ENCODE data around the gene HPN. TPM values are rescaled to one million over a fixed set of nuclear protein-coding genes. Genes with fewer than 3 reads are reported as not detected.

Gene HPN
- polyA plus RNA-seq, 5 donors, result 21.3 to 48.5 (median 32.1) TPM

DNA sequence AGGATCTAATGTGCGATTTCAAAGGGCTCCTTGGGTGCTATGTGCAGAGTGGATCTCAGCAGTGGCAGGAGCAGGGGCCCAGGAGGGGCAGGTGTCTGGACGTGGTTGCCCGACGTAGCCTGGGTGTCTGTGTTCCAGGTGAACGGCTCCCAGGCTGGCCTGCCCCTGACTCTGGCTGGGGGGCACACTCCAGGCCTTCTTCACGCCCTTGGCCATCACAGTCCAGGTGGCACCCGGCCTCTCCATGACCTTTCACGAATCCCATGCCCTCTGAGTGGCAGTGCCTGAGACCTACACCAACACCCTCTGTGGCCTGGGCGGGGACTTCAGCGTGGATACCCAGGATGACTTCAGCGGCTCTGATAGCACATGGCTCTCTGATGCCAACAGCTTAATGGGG is 62.8 kb downstream of the HPN start:
- no peak for DNase-seq

DNA sequence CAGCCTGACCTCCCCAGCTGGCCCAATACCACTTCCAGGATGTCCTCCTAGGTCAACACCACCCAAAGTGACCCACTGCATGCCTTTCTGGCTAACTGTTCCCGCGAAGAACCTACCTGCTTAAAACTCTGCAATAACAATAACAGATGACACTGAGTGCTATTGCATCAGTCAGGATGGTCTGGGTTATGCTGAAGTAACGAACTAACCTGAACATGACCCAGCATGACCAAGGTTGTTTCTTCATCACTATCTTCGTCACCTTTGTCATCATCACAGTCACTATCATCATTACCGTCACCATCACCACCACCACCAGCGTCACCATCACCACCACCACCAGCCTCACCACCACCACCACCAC is 63.5 kb downstream of the HPN start:
- DNase-seq, result no peak

DNA sequence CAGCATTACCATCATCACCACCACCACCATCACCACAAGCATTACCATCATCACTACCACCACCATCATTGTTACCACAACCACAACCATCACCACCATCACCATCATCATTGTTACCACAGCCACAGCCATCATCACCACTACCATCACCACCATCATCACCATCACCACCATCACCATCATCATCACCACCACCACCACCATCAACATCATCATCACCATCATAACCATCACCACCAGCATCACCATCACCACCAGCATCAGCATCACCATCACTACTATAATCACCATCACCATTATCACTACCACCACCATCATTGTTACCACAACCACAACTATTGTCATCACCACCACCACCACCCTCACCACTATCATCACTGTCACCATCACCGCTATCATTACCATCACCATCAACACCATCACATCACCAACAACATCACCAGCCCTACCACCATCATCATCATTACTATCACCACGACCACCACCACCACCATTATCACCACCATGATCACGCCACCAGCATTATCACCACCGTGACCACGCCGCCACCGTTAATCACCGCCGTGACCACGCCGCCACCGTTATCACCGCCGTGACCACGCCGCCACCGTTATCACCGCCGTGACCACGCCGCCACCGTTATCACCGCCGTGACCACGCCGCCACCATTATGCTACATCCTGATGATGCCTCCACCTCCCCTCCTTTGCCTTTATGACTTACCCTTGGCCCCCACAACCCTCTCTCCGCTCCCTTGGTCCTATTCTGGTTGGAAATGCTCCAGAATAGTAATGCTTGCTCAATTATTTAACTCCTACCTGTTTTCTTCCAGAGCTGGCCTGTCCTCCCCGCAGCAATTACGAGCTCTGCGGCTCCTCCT is 64.1 kb downstream of the HPN start:
- no peak for DNase-seq

DNA sequence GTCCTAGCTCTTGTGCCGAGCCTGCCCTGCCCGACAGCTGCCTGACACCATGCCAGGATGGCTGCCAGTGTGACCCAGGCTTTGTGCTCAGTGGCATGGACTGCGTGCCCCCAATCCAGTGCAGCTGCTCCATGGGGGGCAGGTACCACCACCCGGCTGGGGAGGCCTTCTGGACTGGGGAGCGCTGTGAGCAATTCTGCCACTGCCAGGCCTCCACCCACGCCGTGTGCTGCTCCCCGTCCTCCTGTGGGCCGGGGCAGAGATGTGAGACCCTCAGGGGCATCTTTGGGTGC is 64.7 kb downstream of the HPN start:
- DNase-seq, result no peak

DNA sequence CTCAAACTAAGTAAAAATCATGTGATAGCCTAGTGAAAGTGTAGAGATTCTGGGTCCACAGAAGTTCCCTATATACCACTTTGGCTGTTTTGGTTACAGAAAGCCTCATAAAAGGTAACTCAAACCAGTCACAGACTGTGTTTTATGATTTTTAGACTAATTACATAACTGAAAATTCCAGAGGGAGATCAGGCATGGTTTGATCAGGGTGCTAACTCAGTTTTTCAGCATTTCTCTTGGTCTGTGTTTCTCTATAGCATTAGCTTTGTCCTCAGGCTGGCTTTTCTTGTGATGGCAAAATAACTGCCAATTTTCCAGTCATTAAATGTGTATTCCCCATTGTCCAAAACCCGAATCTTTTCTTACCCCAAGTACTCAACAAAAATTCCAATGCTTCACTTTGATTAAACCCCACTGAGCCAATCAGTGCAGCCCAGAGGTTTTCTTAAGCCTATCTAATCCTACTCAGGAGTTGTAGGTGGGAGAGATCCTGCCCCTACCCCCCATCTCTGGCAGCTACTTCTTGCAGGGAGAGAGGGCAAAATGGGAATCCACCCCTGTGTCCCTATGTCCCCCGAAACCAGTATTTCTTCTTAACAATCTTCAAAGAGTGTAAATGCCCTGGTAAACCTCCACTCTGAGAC is 65.5 kb downstream of the HPN start:
- no peak for DNase-seq

DNA sequence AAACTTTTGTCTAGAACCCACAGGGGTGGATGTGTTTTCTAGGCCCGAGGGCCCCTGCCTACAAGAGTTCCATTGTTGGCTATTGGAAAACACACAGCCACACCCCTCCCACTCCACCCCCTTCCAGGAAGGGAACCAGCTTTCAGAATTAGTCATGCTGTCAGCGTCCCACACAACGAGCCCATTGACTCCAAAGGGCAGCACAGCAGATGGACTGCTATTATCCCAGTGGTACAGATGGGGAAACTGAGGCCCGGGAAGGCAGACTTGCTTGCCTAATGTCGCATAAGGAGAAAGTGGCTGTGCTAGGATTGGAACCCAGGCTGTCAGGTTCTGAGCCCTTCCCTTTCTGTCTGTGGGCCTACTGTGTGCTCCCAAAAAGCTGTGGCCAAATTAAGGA is 66.0 kb downstream of the HPN start:
- DNase-seq, result no peak

DNA sequence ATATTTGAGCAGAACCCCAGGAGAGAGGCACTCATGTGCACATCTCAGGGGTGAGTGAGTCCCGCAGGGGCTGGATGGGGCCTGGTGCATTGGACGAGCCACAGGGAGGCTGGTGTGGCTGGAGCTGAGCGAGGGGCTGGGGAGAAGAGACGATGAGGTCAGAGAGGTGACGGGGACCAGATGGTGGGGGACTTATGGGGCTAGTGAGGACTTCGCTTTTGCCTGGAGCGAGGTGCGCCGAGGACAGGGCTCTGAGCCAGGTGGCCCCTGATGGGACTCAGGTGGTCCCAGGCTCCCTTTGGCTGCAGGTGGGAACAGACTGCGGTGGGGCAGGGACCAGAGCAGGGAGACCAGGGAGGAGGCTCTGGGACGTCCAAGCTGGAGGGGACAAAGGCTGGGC is 67.2 kb downstream of the HPN start:
- no peak for DNase-seq

DNA sequence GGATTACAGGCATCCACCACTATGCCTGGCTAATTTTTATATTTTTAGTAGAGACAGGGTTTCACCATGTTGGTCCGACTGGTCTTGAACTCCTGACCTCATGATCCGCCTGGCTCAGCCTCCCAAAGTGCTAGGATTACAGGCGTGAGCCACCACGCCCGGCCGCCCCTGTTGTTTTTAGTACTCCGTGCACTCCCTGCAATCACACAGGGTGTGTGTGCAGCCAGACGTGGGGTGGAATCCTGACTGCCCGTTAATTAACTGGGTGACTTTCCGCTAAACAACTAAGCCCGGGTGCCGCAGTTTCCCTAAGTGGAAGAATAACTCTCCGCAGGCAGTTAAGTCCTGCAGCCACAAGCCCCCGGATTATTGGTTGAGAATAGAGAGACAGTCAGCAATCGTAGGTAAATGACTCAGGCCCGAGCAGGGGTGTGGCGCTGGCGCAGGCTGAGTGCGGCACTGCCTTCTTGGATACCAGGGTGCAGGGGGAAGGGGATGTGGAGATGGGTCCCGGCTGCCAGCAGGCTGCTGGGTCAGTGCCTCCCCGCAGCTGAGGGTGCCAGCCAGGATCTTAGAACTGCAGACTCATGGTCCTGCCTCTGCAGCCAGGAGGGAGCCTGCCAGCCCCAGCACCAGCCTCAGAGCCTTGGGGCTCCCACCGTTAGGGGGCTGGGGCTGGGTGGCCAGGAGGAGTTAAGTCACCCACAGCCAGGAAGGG is 68.0 kb downstream of the HPN start:
- no peak for DNase-seq

DNA sequence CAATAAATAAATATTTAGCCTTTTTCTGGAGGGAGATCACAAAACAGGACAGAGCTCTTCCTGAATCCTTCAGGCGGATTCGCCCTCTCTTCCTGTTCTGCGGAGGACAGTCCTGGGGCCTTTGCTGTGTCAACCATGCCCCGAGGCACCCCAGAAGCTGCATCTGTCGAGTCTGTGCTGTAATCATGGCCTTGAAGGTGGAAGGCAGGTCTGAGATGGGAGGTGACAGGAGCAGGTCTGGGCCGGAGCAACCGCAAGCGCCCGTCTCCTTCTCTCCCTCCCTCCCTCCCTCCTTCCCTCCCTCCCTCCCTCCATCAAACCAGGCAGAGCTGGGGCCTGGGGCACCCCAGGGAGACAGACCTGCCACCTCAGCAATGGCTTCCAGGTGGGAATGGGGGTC is 69.5 kb downstream of the HPN start:
- no peak for DNase-seq

DNA sequence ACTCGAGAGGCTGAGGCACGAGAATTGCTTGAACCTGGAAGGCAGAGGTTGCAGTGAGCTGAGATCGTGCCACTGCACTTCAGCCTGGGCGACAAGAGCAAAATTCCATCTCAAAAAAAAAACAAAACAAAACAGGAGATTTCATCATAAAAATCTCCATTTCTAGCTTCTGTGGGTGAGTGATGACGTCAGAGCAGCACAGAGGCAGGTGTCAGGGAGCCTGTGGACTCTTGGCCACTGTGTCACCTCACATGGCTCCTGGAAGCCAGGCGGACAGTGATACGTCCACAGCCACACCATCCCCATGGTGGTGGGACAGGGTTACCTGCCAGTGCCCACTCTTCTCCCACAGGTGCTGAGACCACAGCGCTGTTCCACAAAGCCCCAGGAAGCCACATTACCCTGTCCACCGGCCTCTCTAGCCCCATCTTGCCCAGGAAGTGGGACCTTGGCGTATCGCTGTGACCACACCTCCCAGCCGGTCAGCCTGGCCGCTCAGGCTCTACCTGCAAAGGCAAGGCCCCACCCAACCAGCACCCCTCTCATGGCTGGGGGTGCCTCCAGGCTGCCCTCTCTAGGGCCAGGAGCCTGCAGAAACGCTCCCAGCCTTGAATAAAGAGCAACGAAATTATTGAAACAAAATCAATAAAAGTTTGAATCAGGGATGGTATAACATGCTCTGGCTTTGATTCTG is 71.6 kb downstream of the HPN start:
- no peak for DNase-seq

DNA sequence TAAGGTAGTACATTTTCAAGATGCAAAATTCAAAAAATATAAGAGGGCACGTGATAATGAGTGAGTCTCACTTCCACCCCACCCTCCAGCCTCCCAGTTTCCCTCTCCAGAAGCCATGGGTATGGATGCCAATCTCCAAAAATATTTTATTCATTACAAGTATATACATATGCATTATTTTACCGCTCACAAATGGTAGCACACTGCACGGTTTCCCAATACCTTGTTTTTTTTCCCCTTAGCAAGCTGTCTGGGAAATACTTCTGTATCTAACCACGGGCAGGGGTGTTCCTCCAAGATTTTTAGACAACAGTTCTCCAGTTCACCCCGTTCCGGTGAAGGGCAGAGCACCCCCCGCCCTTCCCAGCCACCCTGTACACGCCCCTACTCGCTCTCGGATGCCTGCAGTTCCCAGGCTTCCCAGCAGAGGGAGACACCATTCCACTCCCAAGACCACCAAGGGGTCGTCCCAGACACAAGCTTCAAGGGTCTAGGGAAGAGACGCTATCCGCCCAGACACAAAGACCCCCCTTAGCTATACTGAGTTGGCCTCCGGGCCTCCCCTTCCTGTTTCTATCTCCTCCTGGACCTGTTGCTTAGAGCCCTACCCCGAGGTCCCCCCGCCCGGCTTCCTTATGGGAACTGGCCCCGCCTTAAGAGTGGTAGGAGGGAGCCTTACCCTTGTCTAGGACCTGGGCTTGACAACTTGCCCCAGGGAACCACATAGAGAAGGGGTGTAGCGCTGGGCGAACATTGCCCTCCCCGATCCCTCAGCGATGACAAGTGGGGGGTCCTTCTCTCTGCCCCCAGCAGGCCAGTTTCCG is 73.0 kb downstream of the HPN start:
- peak; percentile 73 to 81 for DNase-seq

DNA sequence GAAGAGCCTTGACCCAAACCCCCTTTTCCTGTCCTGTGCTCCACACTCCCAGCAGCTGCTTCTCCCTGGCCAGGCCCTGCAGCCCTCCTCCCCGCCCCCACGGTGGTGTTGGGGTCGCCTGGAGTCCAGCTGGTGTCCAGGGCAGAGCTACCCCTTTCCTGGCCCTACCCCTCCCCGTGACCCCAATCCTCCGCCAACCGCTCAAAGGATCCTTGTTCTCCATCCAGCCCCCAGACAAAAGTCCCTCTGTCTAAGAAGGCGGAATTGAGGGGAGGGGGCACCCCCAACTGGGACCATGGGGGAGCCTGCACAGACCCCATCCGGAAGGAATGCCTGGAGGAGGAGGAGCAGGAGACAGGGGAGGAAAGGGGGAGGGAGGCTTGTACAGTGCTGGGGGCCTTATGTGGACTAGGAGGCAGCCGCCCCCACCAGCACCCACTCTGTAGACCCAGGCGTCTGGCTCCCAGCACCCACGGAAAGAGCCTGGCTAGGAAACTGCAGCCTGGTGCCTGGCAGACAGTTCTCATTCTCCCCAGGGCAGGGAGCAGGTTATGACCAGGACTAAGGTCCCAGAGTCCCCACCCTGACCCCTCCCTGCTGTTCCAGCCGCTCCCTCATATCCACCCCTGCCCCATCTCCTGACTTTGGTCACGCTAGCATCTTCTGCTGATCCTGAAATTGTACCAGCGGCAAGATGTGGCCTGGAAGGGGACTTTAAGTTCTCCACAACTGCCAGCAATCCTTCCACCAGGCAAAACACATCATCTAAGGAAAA is 73.8 kb downstream of the HPN start, which contains the start of gene FXYD3:
FXYD3 (plus strand) TSS at position 647 of the 775 bp plus-strand sequence. CDS start 3,554 bp downstream, outside the sequence.
- DNase-seq, result no peak

Other genes starting within 250 kb of the HPN start
- 10 to 100 TPM in 2 of 5 donors, 1 to 10 TPM in 3; 7.4 to 11.2 (median 9.2) TPM for gene ZNF30, start 114.8 kb upstream of the HPN start, polyA plus RNA-seq (ENCODE audit: insufficient read depth in 1 of 5, insufficient read length in 5 of 5, low replicate concordance in 1 of 5)
- 10 to 100 TPM in 1 of 5 donors, 1 to 10 TPM in 4; 6.5 to 10.6 (median 8.9) TPM for gene ZNF792, start 77.5 kb upstream of the HPN start, polyA plus RNA-seq (ENCODE audit: insufficient read depth in 1 of 5, insufficient read length in 5 of 5, low replicate concordance in 1 of 5)
- gene GRAMD1A, start 41.4 kb upstream of the HPN start, polyA plus RNA-seq (ENCODE audit: insufficient read depth in 1 of 5, insufficient read length in 5 of 5, low replicate concordance in 1 of 5), result 100 to 1,000 TPM in 3 of 5 donors, 10 to 100 TPM in 2; 87.3 to 123 (median 118) TPM
- gene SCN1B, start 11.3 kb upstream of the HPN start, polyA plus RNA-seq (ENCODE audit: insufficient read depth in 1 of 5, insufficient read length in 5 of 5, low replicate concordance in 1 of 5), result 1 to 10 TPM in 4 of 5 donors, under 1 TPM in 1; 0.69 to 1.5 (median 1.2) TPM
- gene FXYD3, start 74.1 kb downstream of the HPN start, polyA plus RNA-seq (ENCODE audit: insufficient read depth in 1 of 5, insufficient read length in 5 of 5, low replicate concordance in 1 of 5), result 10 to 100 TPM; 19.9 to 48.0 (median 20.8) TPM
- gene LGI4, start 93.3 kb downstream of the HPN start, polyA plus RNA-seq (ENCODE audit: insufficient read depth in 1 of 5, insufficient read length in 5 of 5, low replicate concordance in 1 of 5), result 1 to 10 TPM; 2.3 to 3.0 (median 2.9) TPM
- 10 to 100 TPM; 39.2 to 70.2 (median 57.5) TPM for gene FXYD1, start 97.1 kb downstream of the HPN start, polyA plus RNA-seq (ENCODE audit: insufficient read depth in 1 of 5, insufficient read length in 5 of 5, low replicate concordance in 1 of 5)
- 1 to 10 TPM in 3 of 5 donors, under 1 TPM in 2; 0.36 to 1.4 (median 1.2) TPM for gene FXYD7, start 101.5 kb downstream of the HPN start, polyA plus RNA-seq (ENCODE audit: insufficient read depth in 1 of 5, insufficient read length in 5 of 5, low replicate concordance in 1 of 5)
- 10 to 100 TPM; 22.2 to 35.0 (median 30.1) TPM for gene FXYD5, start 113.0 kb downstream of the HPN start, polyA plus RNA-seq (ENCODE audit: insufficient read depth in 1 of 5, insufficient read length in 5 of 5, low replicate concordance in 1 of 5)
- gene FAM187B, start 187.0 kb downstream of the HPN start, polyA plus RNA-seq (ENCODE audit: insufficient read depth in 1 of 5, insufficient read length in 5 of 5, low replicate concordance in 1 of 5), result under 1 TPM in 2 of 5 donors, not detected in 3; 0.09 to 0.18 TPM
- 10 to 100 TPM; 43.5 to 76.2 (median 54.3) TPM for gene LSR, start 207.3 kb downstream of the HPN start, polyA plus RNA-seq (ENCODE audit: insufficient read depth in 1 of 5, insufficient read length in 5 of 5, low replicate concordance in 1 of 5)
- 100 to 1,000 TPM; 120 to 179 (median 153) TPM for gene USF2, start 227.2 kb downstream of the HPN start, polyA plus RNA-seq (ENCODE audit: insufficient read depth in 1 of 5, insufficient read length in 5 of 5, low replicate concordance in 1 of 5)
- gene HAMP, start 240.8 kb downstream of the HPN start, polyA plus RNA-seq (ENCODE audit: insufficient read depth in 1 of 5, insufficient read length in 5 of 5, low replicate concordance in 1 of 5), result under 1 TPM; 0.21 to 0.77 (median 0.26) TPM

All from right lung (tissue), 5 donors.